Measurements from ENCODE around the gene GALP. TPM values are rescaled to one million over a fixed set of nuclear protein-coding genes. Genes with fewer than 3 reads are reported as not detected.
"Not testable (repeated sequence)": the region's sequence is repeated elsewhere in the genome, so short reads cannot be mapped to it uniquely, and the experiment has no call there.

GALP gene
- total RNA-seq, 3 donors from 2014 or later (not counting 1 experiment from before 2014, with no cell fraction given) = not detected

DNA sequence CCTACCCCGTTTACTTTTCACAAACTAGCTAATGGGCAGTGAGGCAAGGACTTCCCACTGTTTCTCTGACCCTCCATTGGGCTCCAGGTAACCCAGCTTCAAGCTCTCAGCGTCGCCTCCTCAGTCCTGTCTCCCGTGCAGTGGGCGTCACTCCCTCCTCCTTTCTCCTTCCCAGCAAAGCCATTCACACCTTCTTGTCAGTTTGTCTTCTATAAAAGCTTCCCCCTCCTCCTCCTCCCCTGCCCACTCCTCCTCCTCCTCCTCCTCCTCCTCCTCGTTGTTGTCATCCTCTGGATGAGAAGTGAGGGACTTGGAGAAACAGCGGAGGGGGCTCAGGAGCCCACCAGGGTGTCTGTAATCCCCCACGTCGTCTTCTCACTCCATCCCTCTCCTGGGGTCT lies 1.7 kb upstream of the GALP start:
- intact Hi-C loops (cut with micrococcal nuclease) = loop anchor here (10.0 kb wide), 1 partner anchor 69 kb away; no protein-coding TSS in a partner anchor
- H3K4me3 Mint-ChIP-seq = no peak overlapping the region
- peaks cover 4 to 6% of the 10 kb centered on the region in 2 donors for H3K27me3 Mint-ChIP-seq (ENCODE audit: low read depth in 2 of 2)
- peaks cover 0 to 6% of the 10 kb centered on the region in 2 donors for H3K4me1 Mint-ChIP-seq
- no peaks in the 10 kb centered on the region for H3K9me3 ChIP-seq (ENCODE audit: control insufficient read depth, insufficient read depth, low read length)
- ATAC-seq = no peak
- H3K4me3 ChIP-seq (ENCODE audit: low read length) = no peak overlapping the region
- WGBS (ENCODE audit: insufficient coverage) = 79% methylated on average over 5 of the region's 9 CpGs
- TF ChIP-seq, protein P1, sequence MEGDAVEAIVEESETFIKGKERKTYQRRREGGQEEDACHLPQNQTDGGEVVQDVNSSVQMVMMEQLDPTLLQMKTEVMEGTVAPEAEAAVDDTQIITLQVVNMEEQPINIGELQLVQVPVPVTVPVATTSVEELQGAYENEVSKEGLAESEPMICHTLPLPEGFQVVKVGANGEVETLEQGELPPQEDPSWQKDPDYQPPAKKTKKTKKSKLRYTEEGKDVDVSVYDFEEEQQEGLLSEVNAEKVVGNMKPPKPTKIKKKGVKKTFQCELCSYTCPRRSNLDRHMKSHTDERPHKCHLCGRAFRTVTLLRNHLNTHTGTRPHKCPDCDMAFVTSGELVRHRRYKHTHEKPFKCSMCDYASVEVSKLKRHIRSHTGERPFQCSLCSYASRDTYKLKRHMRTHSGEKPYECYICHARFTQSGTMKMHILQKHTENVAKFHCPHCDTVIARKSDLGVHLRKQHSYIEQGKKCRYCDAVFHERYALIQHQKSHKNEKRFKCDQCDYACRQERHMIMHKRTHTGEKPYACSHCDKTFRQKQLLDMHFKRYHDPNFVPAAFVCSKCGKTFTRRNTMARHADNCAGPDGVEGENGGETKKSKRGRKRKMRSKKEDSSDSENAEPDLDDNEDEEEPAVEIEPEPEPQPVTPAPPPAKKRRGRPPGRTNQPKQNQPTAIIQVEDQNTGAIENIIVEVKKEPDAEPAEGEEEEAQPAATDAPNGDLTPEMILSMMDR (IDR thresholded peaks at IDR 0.05) = no peak
- no peaks in the 10 kb centered on the region for H3K9me3 Mint-ChIP-seq
- no peaks in the 10 kb centered on the region for H3K27me3 ChIP-seq (ENCODE audit: control insufficient read depth, insufficient read depth, low read length)
- H3K36me3 Mint-ChIP-seq = no peaks in the 10 kb centered on the region
- H3K27ac ChIP-seq (ENCODE audit: low read length) = no peak overlapping the region
- H3K4me1 ChIP-seq (ENCODE audit: control insufficient read depth, insufficient read depth, low read length) = peaks cover 5% of the 10 kb centered on the region
- no peak overlapping the region for H3K27ac Mint-ChIP-seq
- H3K36me3 ChIP-seq (ENCODE audit: control insufficient read depth, insufficient read depth, low read length) = no peaks in the 10 kb centered on the region
- DNase-seq = no peak

DNA sequence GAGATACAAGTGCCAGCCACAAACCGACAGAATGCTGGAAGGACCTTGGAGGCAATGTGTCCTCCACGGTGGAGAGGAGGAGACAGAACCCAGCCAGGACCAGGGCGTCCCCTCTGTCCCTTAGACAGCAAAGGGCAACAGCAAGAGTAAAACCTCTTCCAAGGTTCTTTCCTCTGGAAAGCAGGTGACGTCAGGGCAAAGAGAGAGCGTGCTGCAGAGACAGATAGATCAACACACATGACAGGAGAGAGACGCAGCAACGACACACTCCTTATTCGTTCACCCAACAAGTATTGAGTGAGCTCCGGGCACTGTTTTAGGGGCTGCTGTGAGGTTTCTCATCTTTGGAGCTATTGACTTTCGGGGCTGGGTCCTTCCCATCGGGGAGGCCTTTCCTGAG lies 1.3 kb upstream of the GALP start:
- no peak for ATAC-seq
- Histone ChIP-seq H3K27ac (ENCODE audit: low read length) (no peak overlapping the region), H3K36me3 (ENCODE audit: control insufficient read depth, insufficient read depth, low read length) (no peaks in the 10 kb centered on the region), H3K9me3 (ENCODE audit: control insufficient read depth, insufficient read depth, low read length) (no peaks in the 10 kb centered on the region), H3K4me3 (ENCODE audit: low read length) (no peak overlapping the region), H3K4me1 (ENCODE audit: control insufficient read depth, insufficient read depth, low read length) (peaks cover 5% of the 10 kb centered on the region), H3K27me3 (ENCODE audit: control insufficient read depth, insufficient read depth, low read length) (no peaks in the 10 kb centered on the region)
- no peak for DNase-seq
- Mint-ChIP-seq H3K36me3 (no peaks in the 10 kb centered on the region), H3K27ac (no peak overlapping the region), H3K4me1 (peaks cover 0 to 6% of the 10 kb centered on the region in 2 donors), H3K4me3 (no peak overlapping the region), H3K27me3 (ENCODE audit: low read depth in 2 of 2) (peaks cover 4 to 6% of the 10 kb centered on the region in 2 donors), H3K9me3 (no peaks in the 10 kb centered on the region)
- intact Hi-C loops (cut with micrococcal nuclease) = loop anchor here (10.0 kb wide), 1 partner anchor 70 kb away; no protein-coding TSS in a partner anchor
- TF ChIP-seq, protein P1 (IDR thresholded peaks at IDR 0.05) = no peak
- 77% methylated on average over 11 of the region's 11 CpGs for WGBS (ENCODE audit: insufficient coverage)

DNA sequence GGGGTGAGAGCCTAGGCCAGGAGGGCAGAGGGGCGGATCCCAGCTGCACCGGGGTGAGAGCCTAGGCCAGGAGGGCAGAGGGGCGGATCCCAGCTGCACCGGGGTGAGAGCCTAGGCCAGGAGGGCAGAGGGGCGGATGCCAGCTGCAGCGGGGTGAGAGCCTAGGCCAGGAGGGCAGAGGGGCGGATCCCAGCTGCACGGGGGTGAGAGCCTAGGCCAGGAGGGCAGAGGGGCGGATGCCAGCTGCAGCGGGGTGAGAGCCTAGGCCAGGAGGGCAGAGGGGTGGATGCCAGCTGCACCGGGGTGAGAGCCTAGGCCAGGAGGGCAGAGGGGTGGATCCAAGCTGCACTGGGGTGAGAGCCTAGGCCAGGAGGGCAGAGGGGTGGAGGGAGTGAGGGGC lies 502 bp downstream of the GALP start:
- 100% methylated on average over 1 of the region's 11 CpGs for WGBS (ENCODE audit: insufficient coverage)

DNA sequence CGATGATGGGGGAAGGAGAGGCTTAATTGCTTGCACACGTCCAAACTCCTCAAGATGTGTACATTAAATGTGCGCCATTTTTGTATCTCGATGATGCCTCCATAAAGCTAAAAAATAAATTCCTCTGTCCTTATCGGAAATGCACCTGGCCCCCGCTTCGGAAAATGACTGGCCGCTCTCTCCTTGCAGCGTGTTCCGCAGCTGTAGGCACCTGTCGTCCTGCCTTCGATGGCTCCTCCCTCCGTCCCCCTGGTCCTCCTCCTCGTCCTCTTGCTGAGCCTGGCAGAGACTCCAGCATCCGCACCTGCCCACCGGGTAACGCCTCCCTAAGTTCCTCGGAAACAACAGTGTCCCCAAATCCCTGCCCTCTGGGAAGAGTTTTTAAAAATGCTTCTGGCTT lies 1.1 kb downstream of the GALP start:
- Histone ChIP-seq H3K9me3 (ENCODE audit: control insufficient read depth, insufficient read depth, low read length) (no peaks in the 10 kb centered on the region), H3K27ac (ENCODE audit: low read length) (no peak overlapping the region), H3K4me1 (ENCODE audit: control insufficient read depth, insufficient read depth, low read length) (peaks cover 2% of the 10 kb centered on the region), H3K36me3 (ENCODE audit: control insufficient read depth, insufficient read depth, low read length) (no peaks in the 10 kb centered on the region), H3K27me3 (ENCODE audit: control insufficient read depth, insufficient read depth, low read length) (no peaks in the 10 kb centered on the region), H3K4me3 (ENCODE audit: low read length) (no peak overlapping the region)
- Mint-ChIP-seq H3K9me3 (no peaks in the 10 kb centered on the region), H3K36me3 (no peaks in the 10 kb centered on the region), H3K4me1 (peaks cover 0 to 2% of the 10 kb centered on the region in 2 donors), H3K27me3 (ENCODE audit: low read depth in 2 of 2) (peaks cover 4 to 6% of the 10 kb centered on the region in 2 donors), H3K27ac (no peak overlapping the region), H3K4me3 (no peak overlapping the region)
- TF ChIP-seq, protein P1 (IDR thresholded peaks at IDR 0.05) = no peak
- intact Hi-C loops (cut with micrococcal nuclease) = loop anchor here (10.0 kb wide), 1 partner anchor 72 kb away; no protein-coding TSS in a partner anchor
- DNase-seq (no peak), ATAC-seq (no peak)
- WGBS (ENCODE audit: insufficient coverage) = 93% methylated on average over 18 of the region's 18 CpGs

More for the DNA sequence above, 502 bp downstream of the GALP start:
- H3K27me3 ChIP-seq (ENCODE audit: control insufficient read depth, insufficient read depth, low read length); H3K36me3 ChIP-seq (ENCODE audit: control insufficient read depth, insufficient read depth, low read length); H3K27me3 Mint-ChIP-seq (ENCODE audit: low read depth in 2 of 2); H3K27ac Mint-ChIP-seq; ATAC-seq; H3K27ac ChIP-seq (ENCODE audit: low read length); H3K4me1 Mint-ChIP-seq; H3K36me3 Mint-ChIP-seq; H3K4me3 ChIP-seq (ENCODE audit: low read length); H3K9me3 ChIP-seq (ENCODE audit: control insufficient read depth, insufficient read depth, low read length); H3K4me1 ChIP-seq (ENCODE audit: control insufficient read depth, insufficient read depth, low read length); DNase-seq; H3K9me3 Mint-ChIP-seq; H3K4me3 Mint-ChIP-seq: not testable (repeated sequence)
- intact Hi-C loops (cut with micrococcal nuclease) = loop anchor here (10.0 kb wide), 1 partner anchor 72 kb away; no protein-coding TSS in a partner anchor

Data from natural killer cell (primary cell).